Inferior parietal cortex (tissue), 1 donor: Measurements from ENCODE around the gene NUP214.
"Not testable (repeated sequence)": the region's sequence is repeated elsewhere in the genome, so short reads cannot be mapped to it uniquely, and the experiment has no call there.

Source experiments
- DNase-seq: peaks from one replicate; pipeline ENCODE4 v3.0.0-alpha.2; 2016; ENCODE audit errors: extremely low spot score

The NUP214 gene

DNA sequence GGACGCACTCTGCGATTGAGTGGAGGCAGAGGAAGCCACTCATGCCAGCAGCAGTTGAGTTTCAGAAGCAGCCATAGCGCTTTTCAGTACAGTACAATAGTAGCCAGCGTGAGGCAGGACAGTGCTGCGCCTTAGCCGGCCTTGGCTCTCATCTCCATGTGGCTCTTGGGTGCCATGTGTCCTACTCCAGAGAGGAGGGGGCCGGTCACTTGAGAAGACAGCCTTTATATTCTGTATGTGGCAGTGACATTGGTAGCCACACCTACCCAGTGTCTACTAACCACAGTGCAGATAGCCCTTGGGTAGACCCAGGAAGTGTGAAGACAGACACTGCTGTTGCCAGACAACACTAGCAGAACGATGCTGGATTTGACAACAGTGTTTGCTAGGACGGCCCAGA is 108.6 kb downstream of the NUP214 start:
- no peak for DNase-seq

DNA sequence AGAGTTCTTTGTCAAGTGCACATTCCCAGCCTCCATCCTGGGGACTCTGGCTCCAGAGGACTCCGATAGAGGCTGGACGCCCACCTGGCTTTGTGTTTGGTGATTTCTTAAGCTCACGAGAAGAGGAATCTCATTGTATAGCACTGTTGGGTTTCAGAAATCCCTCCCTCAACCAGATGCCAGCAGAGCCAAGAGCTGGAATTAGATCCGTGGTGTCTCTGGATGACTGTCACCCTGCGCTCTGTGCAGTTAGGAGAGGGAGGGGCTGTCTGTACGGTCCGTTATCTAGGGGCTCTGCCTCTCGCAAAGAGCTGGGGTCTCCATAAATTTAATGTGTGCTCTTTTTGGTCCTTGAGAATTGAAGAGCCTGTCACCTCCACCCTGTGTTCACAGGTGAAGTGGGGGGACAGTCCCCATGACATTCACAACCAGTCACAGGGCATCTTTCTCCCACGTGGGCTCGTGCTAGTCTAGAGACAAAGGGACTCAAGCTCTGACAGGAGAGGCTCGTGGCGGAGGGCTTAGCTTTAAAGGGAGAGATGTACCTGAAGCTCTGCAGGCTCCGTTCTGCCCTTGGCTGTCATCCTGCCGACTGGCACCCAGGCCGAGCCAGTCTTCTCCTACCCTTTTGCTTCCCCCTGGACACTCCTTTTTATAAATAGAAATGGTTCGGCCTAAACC is 109.6 kb downstream of the NUP214 start:
- no peak for DNase-seq

DNA sequence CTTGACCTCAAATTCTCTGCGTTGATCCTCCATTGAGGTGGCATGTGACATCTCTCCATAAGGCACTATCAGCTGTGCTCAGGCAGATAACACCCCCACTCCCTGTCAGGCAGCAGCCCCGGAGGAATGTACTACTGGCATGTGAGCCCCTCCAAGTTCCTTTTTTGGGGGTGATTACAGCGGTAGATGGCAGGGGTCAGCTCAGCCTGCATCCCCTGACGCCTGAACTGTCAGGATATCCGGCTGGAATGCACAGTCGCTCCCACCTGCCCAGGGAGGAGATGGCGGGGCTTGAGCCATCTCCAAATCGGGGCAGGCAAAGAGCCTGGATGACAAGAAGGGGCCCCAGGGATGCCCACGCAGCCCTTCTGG is 110.1 kb downstream of the NUP214 start:
- no peak for DNase-seq

DNA sequence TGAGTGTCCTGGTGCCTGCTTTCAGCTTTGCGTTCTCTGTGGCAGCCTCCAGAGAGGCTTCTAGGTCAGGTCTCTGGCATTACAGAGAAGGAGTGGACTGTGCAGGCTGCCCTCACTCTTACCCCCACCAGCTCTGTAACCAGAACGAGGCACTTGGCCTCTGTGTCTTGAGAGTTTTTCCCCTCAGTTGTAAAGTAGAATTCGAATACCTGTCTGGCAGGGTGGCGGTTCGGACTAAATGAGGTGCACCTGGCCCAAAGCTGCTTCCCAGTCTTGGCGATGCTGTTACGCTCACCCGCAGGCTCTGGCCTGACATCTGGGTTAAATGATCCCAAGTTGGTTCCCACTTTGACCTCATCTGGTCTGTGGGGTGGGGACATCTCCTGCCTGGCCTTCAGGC is 110.8 kb downstream of the NUP214 start:
- DNase-seq, result no peak

DNA sequence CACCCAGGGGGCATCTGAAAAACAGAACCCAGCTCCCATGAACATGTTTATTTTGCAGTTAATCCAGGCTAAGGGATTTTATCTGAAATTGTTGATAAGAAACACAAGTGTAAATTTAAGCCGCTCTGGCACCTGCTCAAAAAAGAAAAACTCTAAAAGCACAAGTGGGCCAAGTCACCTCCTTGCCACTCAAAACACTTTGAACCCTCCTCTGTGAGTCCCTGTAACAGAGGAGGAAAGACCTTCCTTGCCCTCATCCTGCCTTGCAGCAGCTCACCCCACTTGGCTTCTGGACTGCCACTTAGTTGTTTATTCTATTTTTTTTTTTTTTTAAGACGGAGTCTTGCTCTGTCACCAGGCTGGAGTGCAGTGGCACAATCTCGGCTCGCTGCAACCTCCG is 111.4 kb downstream of the NUP214 start:
- DNase-seq, result no peak

DNA sequence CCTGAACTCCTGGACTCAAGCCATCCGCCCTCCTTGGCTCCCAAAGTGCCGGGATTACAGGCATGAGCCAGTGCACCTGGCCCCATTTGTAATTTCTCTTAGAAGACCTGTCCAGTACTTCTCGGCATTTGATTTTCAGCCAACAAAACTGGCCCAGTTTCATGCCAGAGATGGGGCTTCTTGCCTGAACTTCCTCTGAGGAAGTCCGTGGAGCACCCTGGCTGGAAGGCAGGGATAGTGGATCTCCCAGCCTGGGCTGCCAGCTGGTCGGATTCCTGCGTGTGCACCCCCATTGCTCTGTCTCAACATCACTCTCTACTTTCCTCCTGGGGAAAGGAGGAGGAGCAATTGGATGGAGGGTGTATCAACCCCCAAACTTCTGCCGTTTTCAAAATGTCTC is 111.9 kb downstream of the NUP214 start:
- DNase-seq, result no peak

DNA sequence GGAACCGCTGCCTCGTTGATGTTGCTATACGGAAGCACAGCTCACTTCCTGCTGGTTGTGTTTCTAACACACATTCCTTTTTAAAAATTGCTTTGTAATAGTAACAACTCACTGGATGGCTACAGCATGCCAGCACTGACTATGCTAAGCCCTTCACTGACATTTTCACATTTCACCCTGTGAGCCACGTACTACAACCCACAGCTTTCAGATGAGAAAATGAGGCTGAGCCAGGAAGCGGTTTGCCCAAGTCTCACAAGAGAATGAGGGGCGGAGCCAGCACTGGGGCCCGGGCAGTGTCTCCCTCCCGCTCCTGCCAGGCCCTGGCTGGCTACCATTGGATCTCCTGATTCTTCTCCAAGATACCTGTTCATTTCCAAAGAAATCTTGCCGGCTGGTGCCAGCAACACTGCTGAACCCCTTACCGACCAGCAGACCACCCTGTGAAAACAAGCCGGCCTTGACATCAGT is 112.6 kb downstream of the NUP214 start:
- DNase-seq, result no peak

DNA sequence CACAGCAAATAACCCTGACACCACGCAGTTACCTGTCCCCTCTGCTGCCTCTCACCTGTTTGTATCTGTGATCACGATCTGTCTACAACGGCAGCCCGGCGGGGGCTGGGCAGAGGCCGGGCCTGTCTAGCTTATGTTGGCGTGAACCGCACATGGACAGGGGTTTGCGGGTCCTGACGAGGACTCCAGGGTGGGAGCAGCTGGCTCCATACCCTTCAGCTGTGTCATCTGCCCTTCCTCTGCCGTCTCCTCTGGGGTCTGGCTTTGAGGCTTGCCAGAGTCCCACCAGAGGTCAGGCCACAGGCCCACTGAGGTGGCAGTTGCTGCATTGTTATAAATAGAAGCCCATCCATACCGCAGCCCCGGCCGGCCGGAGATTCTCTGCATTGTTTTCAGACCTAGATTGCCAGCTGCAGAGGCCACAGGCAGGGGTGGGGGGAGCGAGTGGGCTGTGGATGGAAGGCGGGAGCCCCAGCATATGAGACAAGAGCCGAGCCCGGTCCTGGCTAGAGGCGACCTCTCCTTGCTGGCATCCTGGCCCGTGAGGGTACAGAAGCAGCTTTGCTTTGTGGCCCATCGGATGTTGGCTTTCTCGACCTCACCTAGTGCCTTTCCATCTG is 113.1 kb downstream of the NUP214 start:
- DNase-seq, result no peak

DNA sequence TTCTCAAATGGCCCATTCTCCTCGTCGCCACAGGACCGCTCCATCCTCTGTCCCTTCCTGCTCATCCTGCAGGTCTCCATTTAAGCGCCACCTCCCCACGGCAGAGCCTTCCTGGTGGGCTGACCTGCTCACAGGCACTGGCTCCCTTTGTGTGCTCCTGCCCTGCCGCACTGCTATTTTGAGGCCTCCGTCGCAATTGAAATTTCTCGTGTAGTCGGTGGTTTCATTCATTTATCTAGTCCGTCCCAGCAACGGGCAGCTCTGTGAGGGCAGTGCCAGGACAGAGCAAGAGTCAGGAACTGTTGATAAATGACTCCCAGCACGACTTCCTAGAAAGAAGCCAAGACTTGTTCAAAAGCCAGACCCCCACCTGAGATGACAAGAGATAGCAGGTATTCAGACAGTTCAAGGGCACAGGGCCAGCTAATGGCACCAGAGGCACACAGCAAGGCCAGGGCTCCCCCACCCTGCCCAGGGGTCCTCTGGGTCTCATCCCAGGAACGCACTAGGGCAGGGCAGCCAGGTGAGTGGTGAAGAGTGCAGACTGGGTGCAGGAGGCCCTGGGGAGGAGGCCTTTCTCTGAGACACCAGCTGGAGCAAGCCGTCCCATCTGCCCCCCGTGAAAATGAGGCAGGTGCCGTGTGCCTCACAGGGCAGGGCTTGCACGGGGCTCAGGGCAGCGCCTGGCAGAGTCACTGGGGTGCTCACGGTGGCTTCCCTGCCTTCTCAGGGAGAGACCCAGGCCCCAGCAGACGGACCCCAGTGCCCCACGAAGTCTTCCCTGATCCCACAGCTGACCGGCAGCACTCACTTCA is 114.0 kb downstream of the NUP214 start:
- no peak for DNase-seq

DNA sequence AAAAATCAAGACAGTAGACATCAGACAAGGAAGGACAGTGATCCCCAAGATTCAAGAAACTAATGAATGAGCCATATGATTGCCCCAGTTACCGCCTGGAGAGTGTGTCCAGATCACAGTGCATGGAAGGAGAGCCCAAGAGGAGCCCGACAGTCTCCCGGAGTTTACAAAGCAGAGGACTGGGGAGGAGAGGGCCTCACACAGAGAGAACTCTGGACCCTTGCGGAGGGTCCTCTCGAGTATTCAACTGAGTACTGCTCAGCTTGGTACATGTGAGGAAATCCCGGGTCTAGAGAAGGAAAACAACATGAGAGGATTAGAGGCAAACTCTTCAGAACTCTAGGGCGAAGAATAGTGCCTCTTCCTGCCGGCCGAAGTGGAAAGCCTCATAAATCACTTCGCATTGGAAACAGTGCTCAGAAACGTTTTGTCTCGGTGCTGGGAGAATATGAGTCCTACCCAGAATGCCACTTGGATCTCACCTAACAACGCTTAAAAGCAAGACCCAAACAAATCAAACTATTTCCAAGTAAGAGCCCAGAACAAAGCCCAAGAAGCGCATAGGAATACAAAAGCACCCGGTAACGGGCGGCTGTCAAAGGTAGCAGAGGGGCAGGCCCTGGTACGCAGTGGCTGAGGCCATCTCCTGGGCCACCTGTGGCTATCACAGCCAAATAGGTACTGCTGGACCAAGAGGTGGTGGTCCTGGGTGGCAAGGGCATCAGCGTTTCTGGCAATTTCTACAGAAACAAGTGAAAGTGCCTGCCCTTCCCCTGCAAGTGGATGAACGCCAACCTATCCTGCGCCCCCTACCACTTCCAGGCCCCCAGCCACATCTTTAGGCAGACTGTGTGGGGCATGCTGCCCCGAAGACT is 114.9 kb downstream of the NUP214 start:
- no peak for DNase-seq

DNA sequence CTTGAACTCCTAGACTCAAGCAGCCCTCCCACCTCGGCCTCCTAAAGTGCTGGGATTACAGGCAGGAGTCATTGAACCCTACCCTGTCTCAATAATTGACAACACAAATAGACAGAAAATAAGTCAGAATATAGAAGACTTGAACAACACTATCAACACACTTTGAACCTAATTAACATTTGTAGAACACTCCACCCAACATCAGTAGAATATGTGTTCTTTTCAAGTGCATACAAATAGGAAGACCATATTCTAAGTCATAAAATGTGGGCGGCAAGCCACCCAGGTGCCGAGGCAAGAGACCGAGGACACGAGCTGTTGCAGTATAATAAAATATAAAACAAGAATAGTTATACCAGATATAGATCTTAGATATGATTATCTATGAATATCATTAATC is 118.9 kb downstream of the NUP214 start:
- DNase-seq, result not testable (repeated sequence)

DNA sequence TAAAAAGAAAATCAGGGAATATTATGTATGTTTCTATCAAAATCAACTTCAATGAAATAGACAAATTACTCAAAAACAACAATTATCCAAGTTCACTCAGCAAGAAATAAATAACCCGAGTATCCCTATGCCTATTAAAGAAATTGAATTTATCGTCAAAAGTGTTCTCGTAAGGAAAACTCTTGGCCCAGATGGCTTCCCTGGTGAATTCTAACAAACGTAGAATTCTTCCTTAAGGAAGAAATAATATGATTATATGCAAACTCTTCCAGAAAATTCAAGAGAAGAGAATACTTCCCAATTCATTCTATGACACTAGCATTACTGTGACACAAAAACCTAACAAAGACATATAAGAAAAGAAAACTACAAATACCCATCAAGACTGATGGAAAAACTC is 121.2 kb downstream of the NUP214 start:
- DNase-seq, result no peak

DNA sequence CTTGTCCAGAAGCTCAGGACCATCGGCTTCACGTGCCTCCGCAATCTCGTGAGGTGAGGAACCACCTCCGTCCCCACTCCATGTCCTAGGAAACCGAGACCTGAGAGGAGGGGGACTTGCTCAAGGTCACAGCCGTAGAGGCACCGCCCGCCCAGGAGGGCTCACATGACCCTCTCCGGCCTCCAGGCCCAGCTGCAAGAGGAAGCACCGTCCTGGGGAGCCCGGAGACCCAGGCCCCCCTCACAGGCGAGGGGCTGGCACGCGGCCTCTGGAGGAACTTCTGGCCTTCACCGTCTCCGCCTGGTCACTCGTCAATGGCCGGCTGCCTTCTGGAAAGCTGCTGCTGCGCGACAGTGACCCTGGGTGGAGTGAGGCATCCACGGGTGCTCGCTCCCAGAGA is 126.7 kb downstream of the NUP214 start:
- no peak for DNase-seq

DNA sequence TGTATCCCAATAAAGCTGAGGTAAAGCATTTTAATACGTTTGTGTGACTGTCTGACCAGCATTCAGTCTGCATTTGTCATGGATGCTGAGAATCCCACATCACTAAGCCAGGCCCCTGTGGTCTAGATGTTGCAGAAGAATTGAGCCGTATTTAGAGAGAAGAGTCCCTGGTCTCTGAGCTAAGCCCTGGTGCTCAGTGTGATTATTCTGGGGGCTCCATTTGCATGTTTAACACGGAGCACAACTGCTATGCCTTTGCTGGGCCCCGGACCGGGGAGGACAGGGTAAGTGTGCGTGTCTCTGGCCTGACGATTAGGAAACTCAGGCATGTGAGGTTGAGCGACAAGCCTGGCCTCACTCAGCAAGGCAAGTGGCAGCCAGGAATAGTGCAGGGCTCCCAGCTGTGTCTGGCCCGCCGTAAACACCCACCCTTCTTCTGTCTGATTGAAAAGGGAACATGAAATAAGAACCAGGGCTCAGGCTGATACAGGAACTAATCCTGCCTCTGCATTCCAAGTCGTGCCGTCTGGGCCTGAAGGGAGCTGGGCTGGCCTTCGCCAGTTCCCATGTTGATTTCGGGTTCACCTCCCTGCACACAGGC is 128.6 kb downstream of the NUP214 start:
- DNase-seq, result no peak

DNA sequence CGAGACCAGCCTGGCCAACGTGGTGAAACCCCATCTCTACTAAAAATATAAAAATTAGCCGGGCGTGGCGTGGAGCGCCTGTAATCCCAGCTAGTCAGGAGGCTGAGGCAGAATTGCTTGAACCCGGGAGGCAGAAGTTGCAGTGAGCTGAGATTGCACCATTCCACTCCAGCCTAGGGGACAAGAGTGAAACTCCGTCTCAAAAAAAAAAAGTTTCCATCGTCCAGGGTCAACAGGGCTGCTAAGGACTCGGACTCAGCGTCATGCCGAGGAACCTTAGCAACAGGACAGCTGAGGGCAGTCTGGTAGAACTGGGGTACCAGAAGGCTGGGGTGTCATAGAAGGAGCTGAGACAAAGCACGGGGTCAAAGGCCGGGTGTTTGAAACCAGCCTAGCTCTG is 129.2 kb downstream of the NUP214 start:
- DNase-seq, result no peak

DNA sequence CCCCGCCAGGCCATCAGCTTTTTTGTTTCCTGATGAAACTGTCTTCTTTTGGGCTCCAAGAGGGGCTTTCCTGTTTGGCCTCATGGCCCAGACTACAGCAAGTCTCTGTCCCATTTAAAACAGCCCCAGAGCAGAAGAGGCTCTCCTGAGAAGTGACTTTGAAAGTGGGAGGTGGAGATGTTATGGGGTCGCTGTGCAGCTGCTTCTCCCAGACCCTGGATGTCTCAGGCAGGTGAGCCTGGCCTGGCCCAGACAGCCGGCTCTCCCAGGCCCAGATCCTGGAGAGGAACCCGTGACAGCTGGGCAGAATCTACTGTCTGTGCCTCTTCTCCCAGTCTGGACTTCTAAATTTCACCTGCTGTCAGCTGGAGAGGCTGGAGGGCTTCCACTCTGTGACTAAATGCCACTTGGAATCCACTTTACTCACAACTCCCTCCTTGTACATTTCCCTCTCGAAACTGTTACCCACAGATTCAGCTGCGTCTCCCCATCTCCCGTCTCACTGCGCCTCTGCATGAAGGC is 130.4 kb downstream of the NUP214 start:
- no peak for DNase-seq

DNA sequence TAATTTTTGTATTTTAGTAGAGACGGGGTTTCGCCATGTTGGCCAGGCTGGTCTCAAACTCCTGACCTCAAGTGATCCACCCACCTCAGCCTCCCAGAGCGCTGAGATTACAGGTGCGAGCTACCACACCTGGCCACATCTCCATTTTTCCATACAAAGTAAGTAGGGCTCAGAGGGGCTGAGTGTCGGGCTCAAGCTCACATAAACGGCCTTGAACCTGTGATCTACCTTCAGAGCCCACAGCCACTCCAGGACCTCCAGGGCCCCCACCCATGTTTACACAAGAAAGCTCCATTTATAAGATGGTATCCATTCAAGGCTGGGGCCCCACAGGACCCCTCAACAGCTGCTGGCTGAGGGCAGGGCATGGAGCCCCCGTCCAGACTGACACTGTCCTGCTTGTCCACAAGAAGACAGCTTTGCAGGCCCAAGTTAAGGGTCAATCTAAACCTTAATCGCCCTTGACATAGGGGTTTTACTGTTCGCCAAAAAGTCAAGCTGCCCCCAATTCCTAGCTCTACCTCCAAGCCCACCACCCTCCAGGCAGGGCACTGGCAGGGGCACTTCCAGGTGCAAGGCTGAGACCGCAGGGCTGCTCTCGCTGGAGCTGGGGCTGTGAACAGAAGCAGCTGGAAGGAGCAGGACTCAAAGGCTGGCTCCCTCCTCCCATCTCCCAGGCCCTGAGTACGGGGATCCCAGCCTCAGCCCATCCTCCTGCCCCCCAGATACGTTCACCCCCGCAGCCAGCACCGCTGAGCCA is 132.1 kb downstream of the NUP214 start:
- DNase-seq, result no peak

DNA sequence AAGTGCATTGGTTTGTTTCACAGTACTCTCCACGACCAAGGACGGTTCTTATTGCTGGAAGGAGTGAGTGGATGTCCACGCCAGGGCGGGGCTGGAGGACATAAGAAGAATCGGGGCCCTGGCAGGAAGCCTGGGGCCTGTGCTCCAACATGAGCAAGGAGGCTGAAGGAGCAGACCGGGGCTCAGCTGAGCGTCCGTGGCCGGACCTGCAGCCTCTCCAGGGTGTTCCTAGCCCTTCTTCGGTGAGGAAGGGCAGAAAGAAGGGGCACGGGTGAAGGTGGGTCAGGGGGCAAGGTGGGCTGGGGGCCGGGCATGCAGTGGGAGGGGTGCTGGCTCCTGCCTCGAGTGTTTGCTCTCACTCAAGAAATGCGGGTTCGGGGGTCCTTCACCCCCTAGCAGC is 132.8 kb downstream of the NUP214 start:
- DNase-seq, result no peak

DNA sequence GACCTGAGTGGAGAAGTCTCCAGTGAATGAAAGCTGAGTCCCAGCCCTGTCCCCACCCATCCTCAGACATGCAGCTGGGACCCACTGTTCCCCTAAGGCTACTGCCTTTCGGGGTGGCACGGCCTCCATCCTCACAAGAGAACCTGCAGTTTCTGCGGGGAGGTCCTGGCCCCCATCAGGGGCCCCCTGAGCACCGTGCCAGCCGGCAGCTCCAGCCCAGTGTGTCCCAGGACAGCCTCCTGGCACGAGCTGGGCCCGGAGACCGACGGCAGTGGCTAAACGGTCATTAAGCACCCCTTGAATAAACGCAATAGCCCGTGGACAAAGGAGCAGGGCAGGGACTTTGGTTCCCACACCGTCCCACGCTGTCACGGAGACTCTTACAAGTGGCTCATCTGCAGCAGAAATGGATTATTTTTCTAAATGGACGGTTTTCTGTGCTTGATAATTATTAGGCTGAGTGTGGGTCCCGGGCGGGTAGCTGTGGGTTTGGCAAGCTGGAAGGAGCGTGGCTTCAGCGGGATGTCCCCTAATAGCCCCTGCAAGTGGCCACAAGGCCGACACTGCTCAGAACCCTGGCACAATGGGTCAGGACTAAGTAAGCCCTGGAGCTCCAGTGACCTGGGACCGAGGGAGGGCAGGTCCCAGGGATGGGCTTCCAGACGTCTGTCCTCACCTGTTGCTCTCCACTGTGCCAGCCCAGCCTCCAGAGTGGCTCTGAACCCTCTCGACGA is 133.5 kb downstream of the NUP214 start:
- DNase-seq, result no peak

DNA sequence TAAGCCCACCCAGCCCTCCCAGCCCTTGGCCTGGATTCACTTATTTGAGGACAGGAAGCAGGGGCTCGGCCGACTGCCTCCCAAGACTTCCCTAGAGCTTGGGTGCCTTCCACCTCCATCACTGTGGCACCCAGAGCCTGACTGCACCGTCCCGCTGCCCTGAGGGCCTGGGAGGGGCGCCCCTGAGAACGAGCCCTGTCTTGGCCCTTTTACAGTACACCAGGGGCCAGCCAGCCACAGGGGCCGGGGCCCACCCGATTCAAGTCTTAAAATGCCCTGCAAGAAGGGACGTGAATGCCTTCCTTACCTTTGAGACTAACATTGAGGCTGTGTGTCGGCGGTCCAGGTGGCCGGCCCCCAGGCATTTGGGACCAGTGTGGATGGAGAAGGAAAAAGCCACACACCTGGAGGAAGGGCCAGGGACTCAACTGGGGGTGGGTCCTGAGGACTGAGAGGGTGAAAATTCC is 134.1 kb downstream of the NUP214 start:
- no peak for DNase-seq
